Ascending aorta (tissue), 2 donors: ENCODE measurements around the gene TFR2. TPM values are rescaled to one million over a fixed set of nuclear protein-coding genes. Genes with fewer than 3 reads are reported as not detected.

Source experiments
- DNase-seq, 2 donors: peaks; one replicate each; pipeline ENCODE4 v3.0.0-alpha.2; 2019; ENCODE audit warnings: low spot score in 2 of 2
- H3K27ac ChIP-seq, 2 donors: fragments of 200-600 bp; sonication (generic); one replicate each; pipeline ENCODE4 v1.5.1; 2016 to 2017; ENCODE audit warnings: mild to moderate bottlenecking in 1 of 2
- H3K27me3 ChIP-seq: fragments of 200-600 bp; sonication (generic); one replicate; pipeline ENCODE4 v1.5.1; 2017
- H3K36me3 ChIP-seq, 2 donors: fragments of 200-600 bp; sonication (generic); one replicate each; pipeline ENCODE4 v1.5.1; 2016
- H3K4me1 ChIP-seq, 2 donors: fragments of 200-600 bp; sonication (generic); one replicate each; pipeline ENCODE4 v1.5.1; 2016 to 2017; ENCODE audit warnings: mild to moderate bottlenecking in 1 of 2
- H3K4me3 ChIP-seq, 2 donors: fragments of 200-600 bp; sonication (generic); one replicate each; pipeline ENCODE4 v1.5.1; 2016 to 2017; ENCODE audit warnings: mild to moderate bottlenecking in 1 of 2
- H3K9me3 ChIP-seq, 2 donors: fragments of 200-600 bp; sonication (generic); one replicate each; pipeline ENCODE4 v1.5.1; 2016
- CTCF ChIP-seq, 3 experiments: fragments of 200-600 bp in 2 of 3; fragments of 450-650 bp in 1 of 3; sonication (generic) in 2 of 3; IDR thresholded peaks; one replicate each; pipeline ENCODE4 v1.5.1; 2016 to 2019; ENCODE audit warnings: antibody characterized with exemption in 3 of 3, mild to moderate bottlenecking in 1 of 3, moderate library complexity in 1 of 3
- intact Hi-C: fragments of 100-400 bp; cut with DNase I; formaldehyde crosslinking; loops from one replicate; pipeline ENCODE4 v1.15.1; 2023
- total RNA-seq: library from RNA; depleted of rRNA; stranded (reverse); fragments of >200 nt; gene quantifications from one replicate; pipeline ENCODE4 v1.1.0, GENCODE V29; 2016

Gene TFR2
- total RNA-seq, 1 donor from 2014 or later = not detected

GRCh38 chr7:100686822-100687211, 45.5 kb upstream of the TFR2 start:
- Histone ChIP-seq H3K4me1 (peaks cover under 1 to 14% of the 10 kb centered on the region in 2 donors), H3K27me3 (no peaks in the 10 kb centered on the region), H3K27ac (no peak overlapping the region), H3K4me3 (no peak overlapping the region), H3K9me3 (no peaks in the 10 kb centered on the region), H3K36me3 (peaks cover 71 to 73% of the 10 kb centered on the region in 2 donors)
- no peak for TF ChIP-seq CTCF (IDR thresholded peaks at IDR 0.05)
- DNase-seq = no peak
- intact Hi-C loops = no loop called here

- Histone ChIP-seq H3K36me3 (peaks cover 76 to 78% of the 10 kb centered on the region in 2 donors), H3K4me3 (no peak overlapping the region), H3K27ac (no peak overlapping the region), H3K9me3 (no peaks in the 10 kb centered on the region), H3K27me3 (no peaks in the 10 kb centered on the region), H3K4me1 (peaks cover 0 to 10% of the 10 kb centered on the region in 2 donors)
- DNase-seq = no peak
- intact Hi-C loops = no loop called here
- no peak for TF ChIP-seq CTCF (IDR thresholded peaks at IDR 0.05)
Measured at GRCh38 chr7:100686201-100686821, 45.0 kb upstream of the TFR2 start.

- Histone ChIP-seq H3K27me3 (no peaks in the 10 kb centered on the region), H3K9me3 (no peaks in the 10 kb centered on the region), H3K27ac (no peak overlapping the region), H3K4me3 (no peak overlapping the region), H3K4me1 (peaks cover 0 to 4% of the 10 kb centered on the region in 2 donors), H3K36me3 (peaks cover 76 to 82% of the 10 kb centered on the region in 2 donors)
- DNase-seq = no peak
- intact Hi-C loops = no loop called here
- TF ChIP-seq CTCF (IDR thresholded peaks at IDR 0.05) = no peak
Measured at GRCh38 chr7:100685631-100686145, 44.3 kb upstream of the TFR2 start.

- TF ChIP-seq CTCF (IDR thresholded peaks at IDR 0.05) = no peak
Measured at GRCh38 chr7:100685049-100685605, 43.8 kb upstream of the TFR2 start.

GRCh38 chr7:100684534-100685042, 43.2 kb upstream of the TFR2 start:
- no peak for TF ChIP-seq CTCF (IDR thresholded peaks at IDR 0.05)
- Histone ChIP-seq H3K4me3 (no peak overlapping the region), H3K27me3 (no peaks in the 10 kb centered on the region), H3K36me3 (peaks cover 76 to 86% of the 10 kb centered on the region in 2 donors), H3K4me1 (peaks cover 0 to 2% of the 10 kb centered on the region in 2 donors), H3K9me3 (no peaks in the 10 kb centered on the region), H3K27ac (no peak overlapping the region)
- no peak for DNase-seq
- intact Hi-C loops = no loop called here

More at GRCh38 chr7:100685049-100685605, 43.8 kb upstream of the TFR2 start:
- H3K27me3 ChIP-seq = no peaks in the 10 kb centered on the region
- intact Hi-C loops = no loop called here
- H3K4me3 ChIP-seq = no peak overlapping the region
- H3K9me3 ChIP-seq = no peaks in the 10 kb centered on the region
- H3K27ac ChIP-seq = no peak overlapping the region
- H3K4me1 ChIP-seq = peaks cover 0 to under 1% of the 10 kb centered on the region in 2 donors
- H3K36me3 ChIP-seq = peaks cover 76 to 84% of the 10 kb centered on the region in 2 donors
- no peak for DNase-seq
